ENCODE data around the gene PTPN2. TPM values are rescaled to one million over a fixed set of nuclear protein-coding genes. Genes with fewer than 3 reads are reported as not detected.
"Not testable (repeated sequence)": the region's sequence is repeated elsewhere in the genome, so short reads cannot be mapped to it uniquely, and the experiment has no call there.

The PTPN2 gene
- total and polyA plus RNA-seq, 11 donors: 7.5 to 33.1 (median 11.5) TPM

GRCh38 chr18:12906119-12906518, 22.1 kb upstream of the PTPN2 start:
- H3K27ac ChIP-seq: no peak overlapping the region
- H3K4me3 ChIP-seq: no peak overlapping the region
- no peaks in the 10 kb centered on the region for H3K9me3 ChIP-seq
- H3K27me3 ChIP-seq: peaks cover 0 to 27% (median 4%) of the 10 kb centered on the region in 9 donors
- DNase-seq (no peak), ATAC-seq (no peak)
- H3K4me1 ChIP-seq: peaks cover 0 to 33% (median 8%) of the 10 kb centered on the region in 12 donors
- no peak for TF ChIP-seq POLR2A (IDR thresholded peaks at IDR 0.05)
- TF ChIP-seq CTCF (IDR thresholded peaks at IDR 0.05): no peak
- intact Hi-C loops (cut with DNase I): no loop called here
- H3K36me3 ChIP-seq: no peaks in the 10 kb centered on the region
- 91 to 98% (median 93%) methylated on average over 4 of the region's 4 CpGs for WGBS, 4 donors

GRCh38 chr18:12904012-12904516, 20.0 kb upstream of the PTPN2 start:
- peak in 2 of 4 donors; percentile 52 to 62 for ATAC-seq
- no peaks in the 10 kb centered on the region for H3K36me3 ChIP-seq
- no peak overlapping the region for H3K4me3 ChIP-seq
- H3K27ac ChIP-seq: peak overlapping the region in 1 of 12 donors; percentile 34
- 63 to 75% (median 69%) methylated on average over 8 of the region's 8 CpGs for WGBS, 4 donors
- peaks cover 0 to 8% (median 0%) of the 10 kb centered on the region in 9 donors for H3K27me3 ChIP-seq
- TF ChIP-seq POLR2A (IDR thresholded peaks at IDR 0.05): no peak
- no peak for TF ChIP-seq CTCF (IDR thresholded peaks at IDR 0.05)
- intact Hi-C loops (cut with DNase I): no loop called here
- DNase-seq: peak in 2 of 5 donors; percentile 34 to 51
- peaks cover 0 to 27% (median 5%) of the 10 kb centered on the region in 12 donors for H3K4me1 ChIP-seq
- no peaks in the 10 kb centered on the region for H3K9me3 ChIP-seq

GRCh38 chr18:12901208-12901607, 17.2 kb upstream of the PTPN2 start:
- 94 to 96% (median 95%) methylated on average over 12 of the region's 12 CpGs for WGBS, 4 donors
- H3K4me3 ChIP-seq; H3K27ac ChIP-seq; ATAC-seq; H3K9me3 ChIP-seq; intact Hi-C loops (cut with DNase I); DNase-seq; H3K36me3 ChIP-seq: not testable (repeated sequence)
- Histone ChIP-seq H3K27me3 (peaks cover 0 to 11% (median 0%) of the 10 kb centered on the region in 9 donors), H3K4me1 (peaks cover 0 to 13% (median 0%) of the 10 kb centered on the region in 12 donors)

- WGBS, 4 donors: 9 to 14% (median 11%) methylated on average over 19 to 44 of the region's 51 CpGs
- H3K36me3 ChIP-seq, H3K9me3 ChIP-seq, H3K27ac ChIP-seq, DNase-seq, H3K4me1 ChIP-seq, ATAC-seq: not testable (repeated sequence)
- H3K27me3 ChIP-seq: peaks cover 0 to 20% (median 3%) of the 10 kb centered on the region in 9 donors
- peak overlapping the region in 9 of 12 donors; percentile 22 to 51 (median 38) for H3K4me3 ChIP-seq
- intact Hi-C loops (cut with DNase I): loop anchor here in 4 of 10 donors (5.0 to 10.0 kb wide), 3 partner anchors 35 to 152 kb away; no protein-coding TSS in a partner anchor
Observed at GRCh38 chr18:12896784-12897333, 12.8 kb upstream of the PTPN2 start.

- DNase-seq (no peak), ATAC-seq (no peak)
- Histone ChIP-seq H3K36me3 (no peaks in the 10 kb centered on the region), H3K27ac (no peak overlapping the region), H3K4me1 (peaks cover 0 to 4% (median 0%) of the 10 kb centered on the region in 12 donors), H3K4me3 (no peak overlapping the region), H3K9me3 (peaks cover 0 to 1% (median 0%) of the 10 kb centered on the region in 12 donors), H3K27me3 (peaks cover 0 to 20% (median 3%) of the 10 kb centered on the region in 9 donors)
- TF ChIP-seq POLR2A (IDR thresholded peaks at IDR 0.05) (no peak), CTCF (IDR thresholded peaks at IDR 0.05) (no peak)
- intact Hi-C loops (cut with DNase I): loop anchor here in 4 of 10 donors (5.0 to 10.0 kb wide), 3 partner anchors 37 to 151 kb away; no protein-coding TSS in a partner anchor
- 83 to 92% (median 83%) methylated on average over 2 of the region's 2 CpGs for WGBS, 4 donors
Observed at GRCh38 chr18:12895626-12896025, 11.6 kb upstream of the PTPN2 start.

Data from heart left ventricle (tissue), 16 donors.